NCI-H1092 treated with DMSO at 0.1 percent for 48 hours (cell line): ENCODE measurements around the gene TP53TG3F.
"Not testable (repeated sequence)": the region's sequence is repeated elsewhere in the genome, so short reads cannot be mapped to it uniquely, and the experiment has no call there.

Experiments used
- DNase-seq: peaks from one replicate; lab custom pipeline; 2025; lab: John Stamatoyannopoulos, UW

The TP53TG3F gene, protein sequence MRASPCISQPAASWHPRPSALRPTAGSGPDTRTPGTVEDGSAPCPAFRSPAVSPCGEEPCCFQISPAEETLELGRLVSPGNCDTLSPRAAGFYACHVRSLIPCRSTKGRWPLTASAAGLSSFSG

DNA sequence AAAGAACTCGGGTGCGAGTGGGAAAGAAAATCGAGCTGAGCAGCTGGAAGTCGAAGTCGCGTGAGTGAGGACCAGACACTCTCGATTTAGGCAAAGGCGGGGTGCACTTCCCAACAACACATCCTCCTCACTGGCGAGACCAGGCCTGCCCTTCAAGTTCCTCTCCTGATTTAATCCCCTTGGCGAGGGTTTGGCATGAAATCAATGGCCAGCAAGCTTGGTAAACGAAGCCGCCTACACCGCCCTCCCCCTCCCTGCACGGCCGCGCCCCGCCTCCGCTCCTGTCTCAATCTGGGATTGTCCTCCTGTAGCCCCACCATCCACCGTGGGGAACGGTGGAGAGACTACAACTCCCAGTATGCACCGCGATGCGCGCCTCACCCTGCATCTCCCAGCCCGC is at the start of gene TP53TG3F:
Gene TP53TG3F, plus strand, starts transcription at position 301 of the 400 bp plus-strand sequence. Its CDS starts 68 bp downstream, at position 369.
- not testable (repeated sequence) for DNase-seq

DNA sequence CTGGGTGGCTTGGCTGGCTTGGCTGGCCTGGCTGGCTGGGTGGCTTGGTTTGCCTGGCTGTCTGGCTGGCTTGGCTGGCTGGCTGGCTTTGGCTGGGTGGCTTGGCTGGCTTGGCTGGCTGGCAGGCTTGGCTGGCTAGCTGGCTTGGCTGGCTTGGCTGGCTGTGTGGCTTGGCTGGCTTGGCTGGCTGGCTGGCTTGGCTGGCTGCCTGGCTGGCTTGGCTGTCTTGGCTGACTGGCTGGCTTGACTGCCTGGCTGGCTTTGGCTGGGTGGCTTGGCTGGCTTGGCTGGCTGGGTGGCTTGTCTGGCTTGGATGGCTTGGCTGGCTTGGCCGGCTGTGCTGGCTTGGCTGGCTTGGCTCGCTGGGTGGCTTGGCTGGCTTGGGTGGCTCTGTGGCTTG is 32.2 kb downstream of the TP53TG3F start:
- not testable (repeated sequence) for DNase-seq

DNA sequence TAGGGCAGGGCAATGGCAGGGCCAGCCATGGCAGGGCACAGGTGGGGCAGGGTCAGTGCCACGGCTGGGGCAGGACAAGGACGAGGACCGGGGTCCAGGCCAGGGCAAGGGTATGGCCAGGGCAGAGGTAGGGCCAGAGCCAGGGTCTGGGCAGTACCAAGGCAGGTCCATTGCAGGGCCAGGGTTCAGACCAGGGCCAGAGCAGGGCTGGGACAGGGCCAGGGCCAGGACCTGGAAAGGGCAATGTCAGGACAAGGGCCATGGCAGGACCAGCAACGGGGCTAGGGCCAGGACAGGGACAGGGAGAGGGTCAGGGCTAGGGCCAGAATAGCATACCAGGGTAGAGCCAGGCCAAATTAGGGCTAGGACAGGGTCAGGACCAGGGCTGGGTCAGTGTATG is 47.8 kb downstream of the TP53TG3F start:
- not testable (repeated sequence) for DNase-seq

DNA sequence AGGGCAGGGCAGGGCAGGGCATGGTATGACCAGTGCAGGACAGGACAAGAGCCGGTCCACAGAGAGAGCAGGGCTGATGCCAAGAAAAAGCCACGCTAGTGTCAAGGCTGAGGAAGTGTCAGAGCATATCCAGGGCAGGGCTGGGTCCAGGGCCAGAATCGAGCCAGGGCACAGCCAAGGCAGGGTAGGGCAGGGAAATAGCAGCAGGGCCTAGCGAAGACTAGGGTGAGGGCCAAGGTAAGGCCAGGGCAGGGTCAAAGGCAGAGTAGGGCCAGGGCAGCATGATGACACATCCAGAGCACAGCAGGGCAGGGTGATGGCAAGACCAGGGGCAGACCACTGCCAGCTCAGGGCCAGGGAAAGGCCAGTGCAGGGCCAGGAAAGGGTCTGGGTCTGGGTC is 49.7 kb downstream of the TP53TG3F start:
- not testable (repeated sequence) for DNase-seq

DNA sequence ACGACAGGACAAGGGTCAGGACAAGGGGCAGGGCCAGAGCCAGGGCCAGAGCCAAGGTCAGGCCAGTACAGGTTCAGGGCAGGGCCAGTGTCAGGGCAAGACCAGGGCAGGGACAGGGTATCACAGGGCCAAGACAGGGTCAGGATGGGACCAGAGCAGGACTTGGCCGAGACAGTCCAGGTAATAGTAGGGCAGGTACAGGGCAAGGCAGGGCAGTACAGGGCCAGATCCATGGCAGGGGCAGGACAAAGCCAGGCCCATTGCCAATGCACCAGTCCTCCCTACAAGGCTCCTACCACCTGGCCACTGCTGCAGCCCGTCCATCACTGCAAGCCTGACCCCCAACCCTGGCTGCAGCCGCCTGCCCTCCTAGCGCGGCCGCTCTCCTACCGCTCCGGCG is 50.5 kb downstream of the TP53TG3F start:
- DNase-seq = not testable (repeated sequence)
